Astrocyte (in vitro differentiated cells and primary cell): ENCODE measurements around the gene PCNT. TPM values are rescaled to one million over a fixed set of nuclear protein-coding genes. Genes with fewer than 3 reads are reported as not detected.
"Not testable (repeated sequence)": the region's sequence is repeated elsewhere in the genome, so short reads cannot be mapped to it uniquely, and the experiment has no call there.

Experiments used
- DNase-seq: peaks from one replicate; pipeline ENCODE4 v3.0.0-alpha.2; 2010; ENCODE audit warnings: low read depth
- FAIRE-seq: peaks from 2 replicates; lab custom pipeline; 2011; peaks lifted over from hg19 to GRCh38; lab: Jason Lieb, UNC
- H2AFZ ChIP-seq: 2 replicates; pipeline ENCODE4 v1.6.0; 2012; ENCODE audit warnings: low read depth, low read length, inconsistent platforms
- H3K27ac ChIP-seq: 2 replicates; pipeline ENCODE4 v1.5.1; 2011; ENCODE audit warnings: low read depth, low read length, inconsistent platforms
- H3K27me3 ChIP-seq: 2 replicates; pipeline ENCODE4 v1.6.0; 2011; ENCODE audit warnings: low read length, inconsistent platforms; ENCODE audit not compliant: insufficient read depth
- H3K36me3 ChIP-seq: 2 replicates; pipeline ENCODE4 v1.5.1; 2011; ENCODE audit warnings: low read length, inconsistent platforms; ENCODE audit not compliant: insufficient read depth
- H3K4me1 ChIP-seq: 2 replicates; pipeline ENCODE4 v1.5.1; 2011; ENCODE audit warnings: low read length, inconsistent platforms; ENCODE audit not compliant: insufficient read depth
- H3K4me2 ChIP-seq: 2 replicates; pipeline ENCODE4 v1.6.0; 2012; ENCODE audit warnings: low read length, inconsistent platforms
- H3K4me3 ChIP-seq: 2 replicates; pipeline ENCODE4 v1.5.1; 2011; ENCODE audit warnings: low read depth, mild to moderate bottlenecking, low read length, inconsistent platforms; ENCODE audit not compliant: insufficient read depth
- H3K79me2 ChIP-seq: 2 replicates; pipeline ENCODE4 v1.6.0; 2012; ENCODE audit warnings: mild to moderate bottlenecking, low read length, inconsistent platforms; ENCODE audit not compliant: insufficient read depth
- H3K9ac ChIP-seq: 2 replicates; pipeline ENCODE4 v1.6.0; 2012; ENCODE audit warnings: mild to moderate bottlenecking, low read length, inconsistent platforms
- H3K9me3 ChIP-seq: 2 replicates; pipeline ENCODE4 v1.5.1; 2012; ENCODE audit warnings: low read depth, mild to moderate bottlenecking, low read length, inconsistent platforms; ENCODE audit not compliant: insufficient read depth
- H4K20me1 ChIP-seq: 2 replicates; pipeline ENCODE4 v1.6.0; 2012; ENCODE audit warnings: low read length, inconsistent platforms; ENCODE audit not compliant: insufficient read depth
- H3K27ac Mint-ChIP-seq: one replicate; pipeline ENCODE4 v1.8.0; 2021; ENCODE audit warnings: mild to moderate bottlenecking, mixed read lengths; ENCODE audit not compliant: unreplicated experiment
- H3K27me3 Mint-ChIP-seq: one replicate; pipeline ENCODE4 v1.8.0; 2021; ENCODE audit warnings: low read depth, mixed read lengths; ENCODE audit not compliant: unreplicated experiment
- H3K36me3 Mint-ChIP-seq: one replicate; pipeline ENCODE4 v1.8.0; 2021; ENCODE audit warnings: low read depth, mixed read lengths; ENCODE audit not compliant: unreplicated experiment
- H3K4me1 Mint-ChIP-seq: one replicate; pipeline ENCODE4 v1.8.0; 2021; ENCODE audit warnings: low read depth, mixed read lengths; ENCODE audit not compliant: unreplicated experiment
- H3K4me3 Mint-ChIP-seq: one replicate; pipeline ENCODE4 v1.8.0; 2021; ENCODE audit warnings: mild to moderate bottlenecking, moderate library complexity, mixed read lengths; ENCODE audit not compliant: unreplicated experiment
- H3K9me3 Mint-ChIP-seq: one replicate; pipeline ENCODE4 v1.8.0; 2021; ENCODE audit warnings: mild to moderate bottlenecking, mixed read lengths; ENCODE audit not compliant: unreplicated experiment
- CTCF ChIP-seq: IDR thresholded peaks from 2 replicates; pipeline ENCODE4 v1.5.1; 2011; ENCODE audit warnings: low read depth, mild to moderate bottlenecking, inconsistent platforms, low read length, moderate library complexity; ENCODE audit not compliant: insufficient read depth
- EZH2 ChIP-seq: IDR thresholded peaks from 2 replicates; pipeline ENCODE4 v1.6.1; 2012; ENCODE audit warnings: mild to moderate bottlenecking, low read length, inconsistent platforms; ENCODE audit not compliant: insufficient read depth
- total RNA-seq: library from RNA; stranded (reverse); gene quantifications from 2 replicates; pipeline ENCODE4 v1.2.1, GENCODE V29; 2021

The PCNT gene
- total RNA-seq, 1 donor from 2014 or later = 19.9 TPM

DNA sequence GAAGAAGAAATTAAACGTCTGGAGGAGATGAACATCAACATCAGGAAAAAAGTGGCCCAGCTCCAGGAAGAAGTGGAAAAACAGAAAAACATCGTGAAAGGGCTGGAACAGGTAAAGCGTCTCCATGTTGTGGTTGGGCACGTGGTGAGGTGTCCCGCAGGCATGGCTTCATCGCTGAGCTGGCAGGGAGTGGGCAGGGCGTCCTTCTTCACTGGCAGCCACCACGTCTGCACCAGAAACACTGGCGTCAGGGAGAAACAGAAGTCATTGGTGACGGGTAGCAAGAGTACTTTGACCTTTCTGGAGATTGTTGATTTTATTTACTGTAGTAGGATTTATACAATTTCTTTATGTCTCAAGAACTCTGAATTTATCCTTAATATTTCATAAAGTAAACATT, 75.7 kb downstream of the PCNT start:
- H3K4me1 Mint-ChIP-seq = no peaks in the 10 kb centered on the region
- H3K36me3 Mint-ChIP-seq = peaks cover 17% of the 10 kb centered on the region
- H3K79me2 ChIP-seq = no peaks in the 10 kb centered on the region
- FAIRE-seq (no peak), DNase-seq (no peak)
- peaks cover 14% of the 10 kb centered on the region for H4K20me1 ChIP-seq
- no peak overlapping the region for H3K27ac ChIP-seq
- no peak overlapping the region for H3K4me2 ChIP-seq
- no peak overlapping the region for H3K27ac Mint-ChIP-seq
- no peaks in the 10 kb centered on the region for H3K9me3 ChIP-seq
- H3K9me3 Mint-ChIP-seq = no peaks in the 10 kb centered on the region
- H3K4me3 ChIP-seq = no peak overlapping the region
- no peak for TF ChIP-seq CTCF
- no peak for TF ChIP-seq EZH2
- H3K4me1 ChIP-seq = no peaks in the 10 kb centered on the region
- H3K9ac ChIP-seq = no peak overlapping the region
- H2AFZ ChIP-seq = no peak overlapping the region
- no peaks in the 10 kb centered on the region for H3K27me3 Mint-ChIP-seq
- H3K27me3 ChIP-seq = no peaks in the 10 kb centered on the region
- H3K36me3 ChIP-seq = peaks cover 8% of the 10 kb centered on the region
- H3K4me3 Mint-ChIP-seq = no peak overlapping the region

- no peak overlapping the region for H2AFZ ChIP-seq
- no peak for FAIRE-seq
- H3K4me3 ChIP-seq = no peak overlapping the region
- H4K20me1 ChIP-seq = peaks cover 11% of the 10 kb centered on the region
- H3K9me3 Mint-ChIP-seq = no peaks in the 10 kb centered on the region
- peaks cover 17% of the 10 kb centered on the region for H3K36me3 Mint-ChIP-seq
- no peak for DNase-seq
- no peak overlapping the region for H3K9ac ChIP-seq
- H3K4me2 ChIP-seq = no peak overlapping the region
- no peaks in the 10 kb centered on the region for H3K27me3 Mint-ChIP-seq
- TF ChIP-seq CTCF = no peak
- no peak for TF ChIP-seq EZH2
- no peaks in the 10 kb centered on the region for H3K4me1 ChIP-seq
- peaks cover 8% of the 10 kb centered on the region for H3K36me3 ChIP-seq
- no peak overlapping the region for H3K4me3 Mint-ChIP-seq
- H3K79me2 ChIP-seq = no peaks in the 10 kb centered on the region
- H3K9me3 ChIP-seq = no peaks in the 10 kb centered on the region
- H3K27ac Mint-ChIP-seq = no peak overlapping the region
- H3K27me3 ChIP-seq = no peaks in the 10 kb centered on the region
- no peak overlapping the region for H3K27ac ChIP-seq
- no peaks in the 10 kb centered on the region for H3K4me1 Mint-ChIP-seq
Measured at GRCh38 chr21:46401186-46401910, 77.4 kb downstream of the PCNT start.

DNA sequence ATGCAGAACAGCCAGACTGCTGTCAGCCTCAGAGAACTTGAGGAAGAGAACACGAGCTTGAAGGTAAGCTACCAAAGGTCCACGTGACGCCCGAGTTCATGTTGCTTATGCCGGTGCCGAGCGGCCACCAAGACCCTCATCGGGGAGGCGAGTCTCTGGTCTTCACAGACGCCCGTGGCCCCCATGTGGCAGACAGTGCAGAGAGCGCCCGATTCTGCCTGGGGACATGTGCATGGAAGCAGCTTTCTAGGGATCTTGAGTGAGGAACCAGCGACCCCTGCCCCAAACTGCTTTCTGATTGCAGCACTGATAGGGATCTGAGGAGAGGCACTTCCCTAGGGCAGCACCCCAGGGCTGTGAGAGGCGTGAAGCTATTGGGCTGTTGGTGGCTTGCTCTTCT, 78.5 kb downstream of the PCNT start:
- no peak overlapping the region for H3K27ac Mint-ChIP-seq
- TF ChIP-seq EZH2 (no peak), CTCF (no peak)
- no peaks in the 10 kb centered on the region for H3K27me3 Mint-ChIP-seq
- H3K79me2 ChIP-seq = no peaks in the 10 kb centered on the region
- H3K4me2 ChIP-seq = no peak overlapping the region
- H3K9ac ChIP-seq = no peak overlapping the region
- H3K36me3 Mint-ChIP-seq = peaks cover 16% of the 10 kb centered on the region
- no peak overlapping the region for H3K27ac ChIP-seq
- H3K9me3 ChIP-seq = no peaks in the 10 kb centered on the region
- H4K20me1 ChIP-seq = peaks cover 4% of the 10 kb centered on the region
- no peaks in the 10 kb centered on the region for H3K4me1 ChIP-seq
- FAIRE-seq (no peak), DNase-seq (no peak)
- no peak overlapping the region for H3K4me3 Mint-ChIP-seq
- H3K4me3 ChIP-seq = no peak overlapping the region
- no peaks in the 10 kb centered on the region for H3K4me1 Mint-ChIP-seq
- peaks cover 6% of the 10 kb centered on the region for H3K36me3 ChIP-seq
- no peaks in the 10 kb centered on the region for H3K27me3 ChIP-seq
- no peak overlapping the region for H2AFZ ChIP-seq
- H3K9me3 Mint-ChIP-seq = no peaks in the 10 kb centered on the region

- not testable (repeated sequence) for H3K27ac Mint-ChIP-seq, H3K27ac ChIP-seq, H3K27me3 Mint-ChIP-seq, H3K27me3 ChIP-seq, FAIRE-seq, H3K4me1 ChIP-seq, H3K36me3 ChIP-seq, H4K20me1 ChIP-seq, H3K9me3 Mint-ChIP-seq, H2AFZ ChIP-seq, H3K4me2 ChIP-seq, H3K4me1 Mint-ChIP-seq, DNase-seq, H3K4me3 ChIP-seq, H3K9me3 ChIP-seq, H3K79me2 ChIP-seq, H3K4me3 Mint-ChIP-seq, H3K9ac ChIP-seq
- H3K36me3 Mint-ChIP-seq = peaks cover 13% of the 10 kb centered on the region
Measured at GRCh38 chr21:46403234-46403811, 79.4 kb downstream of the PCNT start.
